Gastrocnemius medialis (tissue), 4 donors: ENCODE data around the gene IRF7.

ENCODE experiments used
- CTCF ChIP-seq, 5 experiments: fragments of 450-650 bp in 3 of 5; fragments of 200-600 bp in 2 of 5; sonication (generic) in 2 of 5; IDR thresholded peaks in 4 of 5; conservative IDR thresholded peaks in 1 of 5; 1 replicate in 4 of 5; 2 replicates in 1 of 5; pipeline ENCODE4 v1.5.1; 2016 to 2019; ENCODE audit warnings: antibody characterized with exemption in 5 of 5, mild to moderate bottlenecking in 3 of 5, moderate library complexity in 3 of 5
- POLR2A ChIP-seq, 2 donors: fragments of 450-650 bp; IDR thresholded peaks; one replicate each; pipeline ENCODE4 v1.6.1; 2017; ENCODE audit warnings: antibody characterized with exemption in 2 of 2, mild to moderate bottlenecking in 2 of 2, moderate library complexity in 2 of 2

- TF ChIP-seq CTCF (IDR thresholded peaks at IDR 0.05 in 4 of 5, conservative IDR thresholded peaks at IDR 0.05 in 1 of 5) (no peak), POLR2A (IDR thresholded peaks at IDR 0.05) (no peak)
Measured at GRCh38 chr11:613369-613968, 2.3 kb downstream of the IRF7 start.
